Type B pancreatic cell (in vitro differentiated cells): ENCODE data around the gene SPOPL. TPM values are rescaled to one million over a fixed set of nuclear protein-coding genes. Genes with fewer than 3 reads are reported as not detected.

ENCODE experiments used
- DNase-seq: peaks from one replicate; pipeline ENCODE4 v3.0.0; 2021; ENCODE audit warnings: mixed read lengths; ENCODE audit not compliant: unreplicated experiment; ENCODE audit errors: extremely low spot score
- H3K27ac Mint-ChIP-seq: 2 replicates; pipeline ENCODE4 v1.8.0; 2021; ENCODE audit warnings: mild to moderate bottlenecking, mixed read lengths
- H3K27me3 Mint-ChIP-seq: 2 replicates; pipeline ENCODE4 v1.8.0; 2021; ENCODE audit warnings: mixed read lengths
- H3K36me3 Mint-ChIP-seq: 2 replicates; pipeline ENCODE4 v1.8.0; 2021; ENCODE audit warnings: mixed read lengths
- H3K4me1 Mint-ChIP-seq: one replicate; pipeline ENCODE4 v1.8.0; 2021; ENCODE audit warnings: mixed read lengths; ENCODE audit not compliant: unreplicated experiment
- H3K4me3 Mint-ChIP-seq: 2 replicates; pipeline ENCODE4 v1.8.0; 2021; ENCODE audit warnings: mild to moderate bottlenecking, mixed read lengths
- H3K9me3 Mint-ChIP-seq: 2 replicates; pipeline ENCODE4 v1.8.0; 2021; ENCODE audit warnings: mixed read lengths
- CTCF ChIP-seq: fragments of 200-600 bp; sonication (generic); conservative IDR thresholded peaks from 2 replicates; pipeline ENCODE4 v1.5.0; 2021; ENCODE audit warnings: antibody characterized with exemption, mild to moderate bottlenecking
- total RNA-seq: library from RNA; stranded (reverse); gene quantifications from 2 replicates; pipeline ENCODE4 v1.2.1, GENCODE V29; 2021; ENCODE audit warnings: low replicate concordance

SPOPL gene
- total RNA-seq, 1 donor from 2014 or later: 24.7 TPM

GRCh38 chr2:138502255-138503086 lies 901 bp downstream of the SPOPL start:
- peaks cover 24% of the 10 kb centered on the region for H3K4me1 Mint-ChIP-seq

GRCh38 chr2:138503087-138503442 lies 1.5 kb downstream of the SPOPL start:
- no peak for TF ChIP-seq CTCF
- Mint-ChIP-seq H3K4me1 (peaks cover 25% of the 10 kb centered on the region), H3K27ac (peak overlapping the region; percentile 92), H3K4me3 (peak overlapping the region; percentile 99), H3K27me3 (no peaks in the 10 kb centered on the region), H3K36me3 (no peaks in the 10 kb centered on the region), H3K9me3 (peaks cover 3% of the 10 kb centered on the region)
- DNase-seq: no peak

More at GRCh38 chr2:138502255-138503086, 901 bp downstream of the SPOPL start:
- Mint-ChIP-seq H3K9me3 (peaks cover 3% of the 10 kb centered on the region), H3K27me3 (no peaks in the 10 kb centered on the region), H3K4me3 (peak overlapping the region; percentile 99), H3K36me3 (no peaks in the 10 kb centered on the region), H3K27ac (peak overlapping the region; percentile 92)
- no peak for DNase-seq
- TF ChIP-seq CTCF: no peak

- H3K27ac Mint-ChIP-seq: no peak overlapping the region
- H3K36me3 Mint-ChIP-seq: no peaks in the 10 kb centered on the region
- no peaks in the 10 kb centered on the region for H3K27me3 Mint-ChIP-seq
- H3K9me3 Mint-ChIP-seq: peaks cover 3% of the 10 kb centered on the region
- DNase-seq: no peak
- peak overlapping the region; percentile 99 for H3K4me3 Mint-ChIP-seq
- TF ChIP-seq CTCF: no peak
- H3K4me1 Mint-ChIP-seq: peaks cover 25% of the 10 kb centered on the region
These were observed 2.1 kb downstream of the SPOPL start for GRCh38 chr2:138503652-138504051.

GRCh38 chr2:138504092-138504491 lies 2.5 kb downstream of the SPOPL start:
- no peak for DNase-seq
- TF ChIP-seq CTCF: no peak
- no peaks in the 10 kb centered on the region for H3K27me3 Mint-ChIP-seq
- peak overlapping the region; percentile 99 for H3K4me3 Mint-ChIP-seq
- peaks cover 3% of the 10 kb centered on the region for H3K9me3 Mint-ChIP-seq
- peaks cover 25% of the 10 kb centered on the region for H3K4me1 Mint-ChIP-seq
- H3K36me3 Mint-ChIP-seq: no peaks in the 10 kb centered on the region
- no peak overlapping the region for H3K27ac Mint-ChIP-seq

GRCh38 chr2:138504546-138505235 lies 3.1 kb downstream of the SPOPL start:
- Mint-ChIP-seq H3K27me3 (no peaks in the 10 kb centered on the region), H3K9me3 (peaks cover 3% of the 10 kb centered on the region), H3K4me3 (peak overlapping the region; percentile 69), H3K4me1 (peaks cover 24% of the 10 kb centered on the region), H3K27ac (no peak overlapping the region), H3K36me3 (no peaks in the 10 kb centered on the region)
- no peak for DNase-seq
- no peak for TF ChIP-seq CTCF
